GM18858 (cell line): ENCODE measurements around the gene PHF1.
A peak's percentile ranks its signal among the peaks of the same experiment; 100 is the strongest.

Experiments used
- ATAC-seq: cut with Tn5 transposase; IDR thresholded peaks from one replicate; pipeline ENCODE4 v1.9.1; 2021; ENCODE audit not compliant: unreplicated experiment

The PHF1 gene

GRCh38 chr6:33453393-33454008 is 42.7 kb downstream of the PHF1 start:
- no peak for ATAC-seq

- peak; percentile 96 for ATAC-seq
Observed at GRCh38 chr6:33454009-33454946, 43.5 kb downstream of the PHF1 start, which contains the start of gene ZBTB9. ZBTB9 (plus strand) TSS chr6:33454576; CDS start chr6:33455101, 525 bp downstream.

- ATAC-seq: no peak
Observed at GRCh38 chr6:33455051-33455450, 44.2 kb downstream of the PHF1 start.

GRCh38 chr6:33456156-33456555 is 45.3 kb downstream of the PHF1 start:
- ATAC-seq: no peak

GRCh38 chr6:33458676-33459075 is 47.9 kb downstream of the PHF1 start:
- no peak for ATAC-seq

GRCh38 chr6:33459226-33459625 is 48.4 kb downstream of the PHF1 start:
- no peak for ATAC-seq
